ENCODE measurements around the gene SNX2. TPM values are rescaled to one million over a fixed set of nuclear protein-coding genes. Genes with fewer than 3 reads are reported as not detected.
"Not testable (repeated sequence)": the region's sequence is repeated elsewhere in the genome, so short reads cannot be mapped to it uniquely, and the experiment has no call there.

The SNX2 gene
- total RNA-seq, 1 donor from 2014 or later, result 53.8 TPM

- Mint-ChIP-seq H3K4me3 (ENCODE audit: unreplicated experiment) (no peak overlapping the region), H3K27ac (ENCODE audit: unreplicated experiment) (no peak overlapping the region), H3K36me3 (ENCODE audit: low read depth) (no peaks in the 10 kb centered on the region), H3K9me3 (ENCODE audit: low read depth) (no peaks in the 10 kb centered on the region), H3K27me3 (ENCODE audit: low read depth) (no peaks in the 10 kb centered on the region), H3K4me1 (ENCODE audit: low read depth) (peaks cover 11% of the 10 kb centered on the region)
- DNase-seq (ENCODE audit: low spot score), result no peak
- TF ChIP-seq CTCF (IDR thresholded peaks at IDR 0.05), result no peak
Measured at GRCh38 chr5:122759241-122760070, 15.4 kb upstream of the SNX2 start.

- Mint-ChIP-seq H3K27ac (ENCODE audit: unreplicated experiment) (no peak overlapping the region), H3K36me3 (ENCODE audit: low read depth) (no peaks in the 10 kb centered on the region), H3K4me1 (ENCODE audit: low read depth) (peaks cover 11% of the 10 kb centered on the region), H3K27me3 (ENCODE audit: low read depth) (no peaks in the 10 kb centered on the region), H3K4me3 (ENCODE audit: unreplicated experiment) (no peak overlapping the region), H3K9me3 (ENCODE audit: low read depth) (no peaks in the 10 kb centered on the region)
- TF ChIP-seq CTCF (IDR thresholded peaks at IDR 0.05), result no peak
- no peak for DNase-seq (ENCODE audit: low spot score)
Measured at GRCh38 chr5:122760236-122760635, 14.6 kb upstream of the SNX2 start.

- Mint-ChIP-seq H3K27me3 (ENCODE audit: low read depth) (no peaks in the 10 kb centered on the region), H3K9me3 (ENCODE audit: low read depth) (no peaks in the 10 kb centered on the region), H3K27ac (ENCODE audit: unreplicated experiment) (no peak overlapping the region), H3K4me3 (ENCODE audit: unreplicated experiment) (no peak overlapping the region), H3K36me3 (ENCODE audit: low read depth) (no peaks in the 10 kb centered on the region), H3K4me1 (ENCODE audit: low read depth) (peaks cover 4% of the 10 kb centered on the region)
- TF ChIP-seq CTCF (IDR thresholded peaks at IDR 0.05), result no peak
- DNase-seq (ENCODE audit: low spot score), result no peak
Measured at GRCh38 chr5:122761115-122761514, 13.8 kb upstream of the SNX2 start.

GRCh38 chr5:122761896-122762295 is 13.0 kb upstream of the SNX2 start:
- not testable (repeated sequence) for H3K27ac Mint-ChIP-seq (ENCODE audit: unreplicated experiment); H3K4me1 Mint-ChIP-seq (ENCODE audit: low read depth)

GRCh38 chr5:122766130-122766529 is 8.8 kb upstream of the SNX2 start:
- DNase-seq (ENCODE audit: low spot score), result no peak
- Mint-ChIP-seq H3K27ac (ENCODE audit: unreplicated experiment) (no peak overlapping the region), H3K36me3 (ENCODE audit: low read depth) (no peaks in the 10 kb centered on the region), H3K9me3 (ENCODE audit: low read depth) (no peaks in the 10 kb centered on the region), H3K4me3 (ENCODE audit: unreplicated experiment) (no peak overlapping the region), H3K27me3 (ENCODE audit: low read depth) (no peaks in the 10 kb centered on the region), H3K4me1 (ENCODE audit: low read depth) (no peaks in the 10 kb centered on the region)
- no peak for TF ChIP-seq CTCF (IDR thresholded peaks at IDR 0.05)

More at GRCh38 chr5:122761896-122762295, 13.0 kb upstream of the SNX2 start:
- H3K9me3 Mint-ChIP-seq (ENCODE audit: low read depth); H3K36me3 Mint-ChIP-seq (ENCODE audit: low read depth); H3K4me3 Mint-ChIP-seq (ENCODE audit: unreplicated experiment); DNase-seq (ENCODE audit: low spot score); H3K27me3 Mint-ChIP-seq (ENCODE audit: low read depth): not testable (repeated sequence)

- Mint-ChIP-seq H3K27me3 (ENCODE audit: low read depth) (no peaks in the 10 kb centered on the region), H3K36me3 (ENCODE audit: low read depth) (no peaks in the 10 kb centered on the region), H3K4me3 (ENCODE audit: unreplicated experiment) (no peak overlapping the region), H3K4me1 (ENCODE audit: low read depth) (peaks cover 16% of the 10 kb centered on the region), H3K27ac (ENCODE audit: unreplicated experiment) (no peak overlapping the region), H3K9me3 (ENCODE audit: low read depth) (no peaks in the 10 kb centered on the region)
- no peak for DNase-seq (ENCODE audit: low spot score)
- no peak for TF ChIP-seq CTCF (IDR thresholded peaks at IDR 0.05)
Measured at GRCh38 chr5:122770477-122770876, 4.4 kb upstream of the SNX2 start.

All from chondrocyte (in vitro differentiated cells).